ENCODE measurements around the gene ASB10. TPM values are rescaled to one million over a fixed set of nuclear protein-coding genes. Genes with fewer than 3 reads are reported as not detected.

The ASB10 gene
- total RNA-seq, 1 experiment from 2014 or later = not detected

DNA sequence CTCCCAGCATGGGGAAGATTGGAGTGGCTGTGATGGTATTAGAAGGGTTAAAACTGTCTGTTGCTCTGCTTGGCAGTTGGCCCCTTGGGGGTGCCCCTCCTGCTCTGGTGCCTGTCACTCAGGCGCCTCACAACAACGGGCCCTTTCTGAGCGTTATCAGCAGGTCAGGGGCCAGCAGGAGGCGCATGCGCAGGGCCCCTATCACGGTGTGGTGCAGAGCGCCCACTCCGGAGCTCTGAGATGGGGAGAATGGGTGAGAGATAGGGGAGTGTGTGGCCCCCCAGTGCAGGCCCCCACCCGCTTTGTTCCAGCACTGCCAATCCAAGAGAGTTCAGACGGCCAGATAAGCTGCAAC is 44.4 kb downstream of the ASB10 start:
- Histone ChIP-seq H3K36me3 (ENCODE audit: control insufficient read depth, insufficient read depth, low read length) (no peaks in the 10 kb centered on the region), H3K4me3 (ENCODE audit: low read depth in 2 of 2, low read length in 2 of 2) (no peak overlapping the region), H3K27me3 (ENCODE audit: control insufficient read depth, insufficient read depth, low read length) (no peaks in the 10 kb centered on the region), H3K27ac (ENCODE audit: low read length) (no peak overlapping the region), H3K9me3 (ENCODE audit: control insufficient read depth, insufficient read depth, low read depth, low read length) (no peaks in the 10 kb centered on the region), H3K4me1 (ENCODE audit: control insufficient read depth, insufficient read depth, low read length) (no peaks in the 10 kb centered on the region)
- DNase-seq (ENCODE audit: low read depth, low spot score) (no peak), ATAC-seq (no peak)
- ChIA-PET CTCF (interaction anchor here (0.6 kb wide), 1 partner anchor 462 kb away, joined by 8 read pairs; no protein-coding TSS in a partner anchor), POLR2A (no interaction called here)
- intact Hi-C loops (cut with micrococcal nuclease; ENCODE audit: unreplicated experiment) (no loop called here), in situ Hi-C loops (cut with HindIII; ENCODE audit: low pct_unique_long_range_greater_than_20kb, low sequenced_read_pairs) (no loop called here)
- BruUV-seq (replicated peaks) = no TSS peak
- TF ChIP-seq SIN3A (IDR thresholded peaks at IDR 0.05; ENCODE audit: borderline replicate concordance, insufficient read depth, low read depth, low read length) (no peak), POLR2AphosphoS5 (IDR thresholded peaks at IDR 0.05; ENCODE audit: low read depth, low read length) (no peak), TCF7L2 (IDR thresholded peaks at IDR 0.05; ENCODE audit: low read depth, low read length) (no peak)
- TF ChIP-seq, protein P1, sequence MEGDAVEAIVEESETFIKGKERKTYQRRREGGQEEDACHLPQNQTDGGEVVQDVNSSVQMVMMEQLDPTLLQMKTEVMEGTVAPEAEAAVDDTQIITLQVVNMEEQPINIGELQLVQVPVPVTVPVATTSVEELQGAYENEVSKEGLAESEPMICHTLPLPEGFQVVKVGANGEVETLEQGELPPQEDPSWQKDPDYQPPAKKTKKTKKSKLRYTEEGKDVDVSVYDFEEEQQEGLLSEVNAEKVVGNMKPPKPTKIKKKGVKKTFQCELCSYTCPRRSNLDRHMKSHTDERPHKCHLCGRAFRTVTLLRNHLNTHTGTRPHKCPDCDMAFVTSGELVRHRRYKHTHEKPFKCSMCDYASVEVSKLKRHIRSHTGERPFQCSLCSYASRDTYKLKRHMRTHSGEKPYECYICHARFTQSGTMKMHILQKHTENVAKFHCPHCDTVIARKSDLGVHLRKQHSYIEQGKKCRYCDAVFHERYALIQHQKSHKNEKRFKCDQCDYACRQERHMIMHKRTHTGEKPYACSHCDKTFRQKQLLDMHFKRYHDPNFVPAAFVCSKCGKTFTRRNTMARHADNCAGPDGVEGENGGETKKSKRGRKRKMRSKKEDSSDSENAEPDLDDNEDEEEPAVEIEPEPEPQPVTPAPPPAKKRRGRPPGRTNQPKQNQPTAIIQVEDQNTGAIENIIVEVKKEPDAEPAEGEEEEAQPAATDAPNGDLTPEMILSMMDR (IDR thresholded peaks at IDR 0.05) = no peak
- TF ChIP-seq, protein P2, sequence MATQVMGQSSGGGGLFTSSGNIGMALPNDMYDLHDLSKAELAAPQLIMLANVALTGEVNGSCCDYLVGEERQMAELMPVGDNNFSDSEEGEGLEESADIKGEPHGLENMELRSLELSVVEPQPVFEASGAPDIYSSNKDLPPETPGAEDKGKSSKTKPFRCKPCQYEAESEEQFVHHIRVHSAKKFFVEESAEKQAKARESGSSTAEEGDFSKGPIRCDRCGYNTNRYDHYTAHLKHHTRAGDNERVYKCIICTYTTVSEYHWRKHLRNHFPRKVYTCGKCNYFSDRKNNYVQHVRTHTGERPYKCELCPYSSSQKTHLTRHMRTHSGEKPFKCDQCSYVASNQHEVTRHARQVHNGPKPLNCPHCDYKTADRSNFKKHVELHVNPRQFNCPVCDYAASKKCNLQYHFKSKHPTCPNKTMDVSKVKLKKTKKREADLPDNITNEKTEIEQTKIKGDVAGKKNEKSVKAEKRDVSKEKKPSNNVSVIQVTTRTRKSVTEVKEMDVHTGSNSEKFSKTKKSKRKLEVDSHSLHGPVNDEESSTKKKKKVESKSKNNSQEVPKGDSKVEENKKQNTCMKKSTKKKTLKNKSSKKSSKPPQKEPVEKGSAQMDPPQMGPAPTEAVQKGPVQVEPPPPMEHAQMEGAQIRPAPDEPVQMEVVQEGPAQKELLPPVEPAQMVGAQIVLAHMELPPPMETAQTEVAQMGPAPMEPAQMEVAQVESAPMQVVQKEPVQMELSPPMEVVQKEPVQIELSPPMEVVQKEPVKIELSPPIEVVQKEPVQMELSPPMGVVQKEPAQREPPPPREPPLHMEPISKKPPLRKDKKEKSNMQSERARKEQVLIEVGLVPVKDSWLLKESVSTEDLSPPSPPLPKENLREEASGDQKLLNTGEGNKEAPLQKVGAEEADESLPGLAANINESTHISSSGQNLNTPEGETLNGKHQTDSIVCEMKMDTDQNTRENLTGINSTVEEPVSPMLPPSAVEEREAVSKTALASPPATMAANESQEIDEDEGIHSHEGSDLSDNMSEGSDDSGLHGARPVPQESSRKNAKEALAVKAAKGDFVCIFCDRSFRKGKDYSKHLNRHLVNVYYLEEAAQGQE (IDR thresholded peaks at IDR 0.05; ENCODE audit: insufficient read depth in 1 of 2, low read depth in 2 of 2, low read length in 1 of 2) = no peak

DNA sequence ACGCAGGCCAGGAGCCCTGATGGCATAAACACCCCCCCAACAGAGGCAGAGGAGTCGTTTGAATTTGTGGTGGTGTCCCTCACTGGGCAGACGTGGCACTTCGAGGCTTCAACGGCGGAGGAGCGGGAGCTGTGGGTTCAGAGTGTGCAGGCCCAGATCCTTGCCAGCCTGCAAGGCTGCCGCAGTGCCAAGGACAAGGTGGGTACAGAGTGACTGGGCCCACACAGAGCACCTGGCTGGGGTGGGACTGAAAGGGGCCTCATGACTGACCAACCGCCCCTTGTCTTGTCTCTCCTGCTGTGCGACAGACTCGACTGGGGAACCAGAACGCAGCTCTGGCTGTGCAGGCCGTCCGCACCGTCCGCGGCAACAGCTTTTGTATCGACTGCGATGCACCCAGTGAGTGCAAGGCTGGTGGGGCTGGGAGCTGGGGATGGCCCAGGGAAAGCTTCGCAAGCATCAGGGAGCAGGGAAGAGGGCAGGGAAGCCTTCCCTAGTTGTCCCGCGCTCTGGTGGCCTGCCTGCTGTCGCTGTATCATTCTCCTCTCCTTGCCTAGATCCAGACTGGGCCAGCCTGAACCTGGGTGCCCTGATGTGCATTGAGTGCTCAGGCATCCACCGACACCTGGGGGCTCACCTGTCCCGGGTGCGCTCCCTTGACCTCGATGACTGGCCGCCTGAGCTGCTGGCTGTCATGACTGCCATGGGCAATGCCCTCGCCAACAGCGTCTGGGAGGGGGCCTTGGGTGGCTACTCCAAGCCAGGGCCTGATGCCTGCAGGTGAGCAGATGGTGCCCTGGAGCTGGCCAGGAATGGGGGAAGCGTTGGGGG is 45.0 kb downstream of the ASB10 start:
- intact Hi-C loops (cut with micrococcal nuclease; ENCODE audit: unreplicated experiment) = no loop called here
- Histone ChIP-seq H3K36me3 (ENCODE audit: control insufficient read depth, insufficient read depth, low read length) (no peaks in the 10 kb centered on the region), H3K27me3 (ENCODE audit: control insufficient read depth, insufficient read depth, low read length) (no peaks in the 10 kb centered on the region), H3K9me3 (ENCODE audit: control insufficient read depth, insufficient read depth, low read depth, low read length) (no peaks in the 10 kb centered on the region), H3K4me3 (ENCODE audit: low read depth in 2 of 2, low read length in 2 of 2) (no peak overlapping the region), H3K4me1 (ENCODE audit: control insufficient read depth, insufficient read depth, low read length) (no peaks in the 10 kb centered on the region), H3K27ac (ENCODE audit: low read length) (no peak overlapping the region)
- ATAC-seq = no peak
- BruUV-seq (replicated peaks) = no TSS peak
- ChIA-PET CTCF (interaction anchor here (0.5 to 1.6 kb wide), 2 partner anchors 18 to 179 kb away, joined by 5 to 6 read pairs; no protein-coding TSS in a partner anchor), POLR2A (no interaction called here)
- DNase-seq (ENCODE audit: low read depth, low spot score) = no peak
- TF ChIP-seq, protein P2 (IDR thresholded peaks at IDR 0.05; ENCODE audit: insufficient read depth in 1 of 2, low read depth in 2 of 2, low read length in 1 of 2) = no peak
- TF ChIP-seq TCF7L2 (IDR thresholded peaks at IDR 0.05; ENCODE audit: low read depth, low read length) (no peak), SIN3A (IDR thresholded peaks at IDR 0.05; ENCODE audit: borderline replicate concordance, insufficient read depth, low read depth, low read length) (no peak)
- TF ChIP-seq, protein P1 (IDR thresholded peaks at IDR 0.05) = no peak
- in situ Hi-C loops (cut with HindIII; ENCODE audit: low pct_unique_long_range_greater_than_20kb, low sequenced_read_pairs) = no loop called here

Data from Panc1 (cell line).